ENCODE measurements around the gene CLCF1. TPM values are rescaled to one million over a fixed set of nuclear protein-coding genes. Genes with fewer than 3 reads are reported as not detected.
A peak's percentile ranks its signal among the peaks of the same experiment; 100 is the strongest.

CLCF1 gene
- polyA plus RNA-seq, 2 donors: 1.4 to 2.2 TPM

DNA sequence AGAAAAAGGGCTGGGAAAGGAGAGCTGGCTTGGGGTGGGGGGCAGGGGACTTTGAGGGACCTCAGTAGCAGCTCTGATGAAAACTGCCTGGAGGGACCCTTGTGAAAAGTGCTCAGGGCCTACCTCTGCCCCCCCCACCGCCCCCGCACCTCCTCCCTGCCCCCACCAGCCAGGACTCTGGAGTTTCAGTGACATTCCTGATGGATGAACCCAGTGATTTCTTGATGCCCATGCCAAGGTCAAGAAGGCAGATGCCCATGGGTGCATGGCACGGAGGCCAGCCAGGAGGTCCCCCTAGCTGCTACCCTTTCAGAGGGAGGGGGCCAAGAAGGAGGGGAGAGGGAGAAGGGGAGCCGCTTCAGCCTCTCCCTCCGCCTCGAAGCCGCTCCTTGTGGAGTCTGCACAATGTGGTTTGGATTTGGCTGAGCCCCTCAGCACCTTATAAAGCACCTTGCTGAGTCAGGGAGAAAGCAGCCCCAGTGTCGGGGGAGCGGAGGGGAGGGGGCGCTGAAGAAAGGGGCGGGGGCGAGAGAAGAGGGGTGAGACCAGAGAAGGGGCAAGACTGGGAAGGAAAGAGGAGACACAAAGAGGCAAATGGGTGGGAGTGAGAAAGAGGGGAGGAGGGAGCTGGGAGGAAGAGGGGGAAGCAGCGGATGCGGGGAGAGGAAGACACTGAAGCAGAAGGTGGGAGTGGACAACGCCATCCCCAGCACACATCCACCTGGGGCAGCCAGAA is 2.1 kb upstream of the CLCF1 start:
- WGBS, 2 donors: 53 to 59% methylated on average over 15 of the region's 15 CpGs
- peaks cover 6 to 33% of the 10 kb centered on the region in 2 donors for H3K4me1 ChIP-seq (ENCODE audit: control insufficient read depth in 2 of 2, insufficient read depth in 2 of 2, low read length in 1 of 2)
- H3K27me3 ChIP-seq (ENCODE audit: control insufficient read depth in 1 of 2, insufficient read depth in 2 of 2, low read length in 2 of 2): no peaks in the 10 kb centered on the region
- no peaks in the 10 kb centered on the region for H3K9me3 ChIP-seq (ENCODE audit: control insufficient read depth in 2 of 2, insufficient read depth in 1 of 2, low read depth in 1 of 2, low read length in 1 of 2)
- H3K36me3 ChIP-seq (ENCODE audit: control insufficient read depth in 2 of 2, insufficient read depth in 2 of 2, low read length in 1 of 2): no peaks in the 10 kb centered on the region
- no peak overlapping the region for H3K4me3 ChIP-seq (ENCODE audit: low read depth in 1 of 2, low read length in 2 of 2)
- no peak overlapping the region for H3K27ac ChIP-seq (ENCODE audit: low read depth in 2 of 2, low read length in 1 of 2)

DNA sequence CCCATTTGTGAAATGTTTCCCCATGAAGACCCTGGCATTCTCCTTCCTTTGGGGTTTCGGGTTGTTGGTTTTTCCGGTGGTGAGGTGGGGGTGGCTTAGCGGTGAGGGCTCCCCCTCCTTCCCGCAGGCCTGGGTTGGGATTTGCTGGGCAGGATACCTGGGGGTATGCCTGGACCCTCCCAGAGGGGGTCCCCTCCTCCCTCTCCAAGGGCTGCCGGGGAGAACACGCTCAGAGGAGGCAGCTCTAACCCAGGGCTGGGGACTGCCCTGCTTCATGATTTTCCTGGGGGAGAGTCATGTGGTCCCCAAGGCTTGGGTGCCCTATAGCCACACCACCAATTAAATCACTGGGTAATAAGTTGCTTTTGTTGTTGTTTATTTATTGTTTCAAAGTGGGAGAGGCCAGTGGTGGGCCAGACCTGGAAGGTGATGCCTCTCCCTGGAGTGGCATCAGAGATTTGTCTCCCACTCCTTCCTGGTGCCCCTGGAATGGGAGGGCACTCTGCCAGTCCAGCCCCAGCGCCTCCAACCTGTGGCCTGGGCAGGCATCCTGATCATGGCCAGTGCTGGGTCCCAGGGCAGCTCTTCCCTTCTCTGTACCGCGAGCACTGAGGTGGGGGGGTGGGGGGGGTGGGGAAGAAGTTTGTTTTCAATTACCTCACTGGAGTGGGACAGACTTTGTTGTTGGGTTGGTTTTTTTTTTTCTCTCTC is 1.3 kb upstream of the CLCF1 start:
- Histone ChIP-seq H3K27me3 (ENCODE audit: control insufficient read depth in 1 of 2, insufficient read depth in 2 of 2, low read length in 2 of 2) (no peaks in the 10 kb centered on the region), H3K4me1 (ENCODE audit: control insufficient read depth in 2 of 2, insufficient read depth in 2 of 2, low read length in 1 of 2) (peaks cover 6 to 33% of the 10 kb centered on the region in 2 donors), H3K27ac (ENCODE audit: low read depth in 2 of 2, low read length in 1 of 2) (peak overlapping the region; percentile 12 to 90), H3K4me3 (ENCODE audit: low read depth in 1 of 2, low read length in 2 of 2) (no peak overlapping the region), H3K9me3 (ENCODE audit: control insufficient read depth in 2 of 2, insufficient read depth in 1 of 2, low read depth in 1 of 2, low read length in 1 of 2) (no peaks in the 10 kb centered on the region), H3K36me3 (ENCODE audit: control insufficient read depth in 2 of 2, insufficient read depth in 2 of 2, low read length in 1 of 2) (no peaks in the 10 kb centered on the region)
- WGBS, 2 donors: 27 to 30% methylated on average over 9 of the region's 9 CpGs

DNA sequence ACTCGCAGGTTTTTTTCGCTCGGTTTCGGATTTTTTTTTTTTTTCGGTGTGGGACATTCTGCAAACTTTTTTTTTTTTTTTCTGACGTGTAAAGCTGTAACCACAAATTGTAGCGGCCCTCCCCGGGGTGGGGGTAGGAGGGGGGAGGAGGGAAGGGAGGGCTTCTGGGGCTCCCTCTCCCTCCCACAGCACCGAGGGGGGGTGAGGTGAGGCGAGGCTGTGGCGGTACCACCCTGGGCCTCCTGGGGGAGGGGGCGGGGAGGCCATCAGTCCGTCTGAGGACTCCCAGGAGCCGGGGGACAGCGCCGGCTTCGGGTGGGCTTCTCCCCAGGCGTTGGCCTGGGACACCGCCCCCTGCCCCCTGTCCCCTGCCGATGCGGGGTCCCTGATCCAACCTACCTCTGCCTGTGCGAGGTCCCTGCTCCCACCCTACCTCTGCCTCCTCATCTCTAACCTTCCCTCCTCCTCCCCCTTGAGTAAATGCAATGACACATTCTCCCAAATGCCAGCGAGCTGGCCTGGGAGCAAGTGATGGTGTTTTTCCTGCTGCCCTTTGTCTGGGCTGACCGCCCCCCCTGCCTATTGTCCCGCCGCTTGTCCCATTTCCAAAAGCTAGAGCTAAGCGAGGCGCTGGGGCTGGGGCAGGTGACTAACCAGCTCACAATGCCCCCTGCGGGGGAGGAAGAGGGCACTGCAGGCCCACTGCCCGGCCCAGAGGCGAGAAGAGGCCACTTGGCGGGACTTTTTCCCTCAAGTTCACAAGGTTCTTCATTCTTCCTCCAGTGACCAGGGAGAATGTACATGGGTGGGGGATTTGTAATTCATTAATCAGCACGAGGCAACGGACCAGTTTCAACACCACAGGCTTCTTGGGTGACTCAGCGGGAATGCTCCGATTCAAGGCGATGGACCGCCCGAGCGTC is 511 bp upstream of the CLCF1 start:
- no peaks in the 10 kb centered on the region for H3K9me3 ChIP-seq (ENCODE audit: control insufficient read depth in 2 of 2, insufficient read depth in 1 of 2, low read depth in 1 of 2, low read length in 1 of 2)
- WGBS, 2 donors: 4% methylated on average over 40 of the region's 40 CpGs
- peaks cover 6 to 34% of the 10 kb centered on the region in 2 donors for H3K4me1 ChIP-seq (ENCODE audit: control insufficient read depth in 2 of 2, insufficient read depth in 2 of 2, low read length in 1 of 2)
- H3K27ac ChIP-seq (ENCODE audit: low read depth in 2 of 2, low read length in 1 of 2): peak overlapping the region; percentile 90 to 92
- H3K27me3 ChIP-seq (ENCODE audit: control insufficient read depth in 1 of 2, insufficient read depth in 2 of 2, low read length in 2 of 2): no peaks in the 10 kb centered on the region
- H3K36me3 ChIP-seq (ENCODE audit: control insufficient read depth in 2 of 2, insufficient read depth in 2 of 2, low read length in 1 of 2): no peaks in the 10 kb centered on the region
- peak overlapping the region; percentile 52 to 69 for H3K4me3 ChIP-seq (ENCODE audit: low read depth in 1 of 2, low read length in 2 of 2)

DNA sequence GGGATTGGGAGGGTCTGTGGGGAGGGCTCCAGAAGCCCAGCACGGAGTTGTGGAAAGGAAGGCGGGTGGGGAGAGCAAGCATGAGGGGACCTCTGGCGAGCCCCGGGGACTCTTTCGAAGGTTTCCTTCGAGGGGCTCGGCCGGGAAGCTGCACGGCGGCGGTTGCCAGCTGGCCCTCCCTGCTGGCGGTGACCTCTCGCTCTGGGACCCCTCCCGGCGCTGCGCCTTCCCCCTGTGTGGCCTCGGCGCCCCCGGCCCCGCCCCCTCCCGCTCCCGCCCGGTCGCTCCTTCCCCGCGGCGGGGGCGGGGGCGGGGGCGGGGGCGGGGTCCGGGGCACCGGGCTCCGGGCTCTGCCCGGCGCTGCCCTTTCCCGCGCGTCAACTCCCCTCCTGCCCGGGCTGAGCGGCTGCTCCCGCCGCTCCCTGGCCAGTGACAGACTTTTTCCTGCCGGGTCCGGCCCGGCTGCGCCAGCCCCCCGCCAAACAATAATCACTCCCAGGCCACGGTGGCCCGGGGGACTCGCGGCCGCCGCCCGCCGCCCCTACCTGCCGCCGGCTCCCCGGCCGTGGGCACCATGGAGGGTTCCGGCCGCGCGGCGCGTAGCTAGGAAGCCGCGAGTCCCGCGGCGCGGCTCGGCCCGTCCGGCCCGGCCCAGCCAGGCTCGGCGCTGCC is 941 bp downstream of the CLCF1 start:
- Histone ChIP-seq H3K4me1 (ENCODE audit: control insufficient read depth in 2 of 2, insufficient read depth in 2 of 2, low read length in 1 of 2) (peaks cover 7 to 37% of the 10 kb centered on the region in 2 donors), H3K9me3 (ENCODE audit: control insufficient read depth in 2 of 2, insufficient read depth in 1 of 2, low read depth in 1 of 2, low read length in 1 of 2) (no peaks in the 10 kb centered on the region), H3K36me3 (ENCODE audit: control insufficient read depth in 2 of 2, insufficient read depth in 2 of 2, low read length in 1 of 2) (no peaks in the 10 kb centered on the region), H3K27ac (ENCODE audit: low read depth in 2 of 2, low read length in 1 of 2) (peak overlapping the region; percentile 85 to 92), H3K27me3 (ENCODE audit: control insufficient read depth in 1 of 2, insufficient read depth in 2 of 2, low read length in 2 of 2) (no peaks in the 10 kb centered on the region), H3K4me3 (ENCODE audit: low read depth in 1 of 2, low read length in 2 of 2) (peak overlapping the region; percentile 52 to 69)
- WGBS, 2 donors: 1 to 2% methylated on average over 33 to 78 of the region's 78 CpGs

DNA sequence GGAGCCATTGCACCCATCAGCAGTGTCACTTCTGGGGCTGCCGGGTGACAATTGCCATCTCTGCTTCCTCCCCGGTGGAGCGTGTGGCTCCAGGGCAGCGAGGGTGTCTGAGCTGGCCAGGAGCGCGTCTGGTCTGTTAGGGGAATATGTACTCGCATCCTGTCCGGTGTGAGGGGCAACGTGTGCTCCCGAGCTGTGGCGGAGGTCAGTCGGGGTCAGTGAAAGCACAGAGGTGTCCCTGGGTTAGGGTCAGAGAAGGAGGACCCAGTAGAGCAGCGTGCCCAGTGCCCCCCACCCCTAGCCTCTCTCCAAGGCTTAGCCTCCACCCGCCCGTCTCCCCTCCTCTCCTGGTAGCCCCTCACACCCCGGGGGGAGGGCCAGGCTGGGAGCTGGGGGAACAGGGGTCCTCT is 1.5 kb downstream of the CLCF1 start:
- H3K4me1 ChIP-seq (ENCODE audit: control insufficient read depth in 2 of 2, insufficient read depth in 2 of 2, low read length in 1 of 2): peaks cover 9 to 42% of the 10 kb centered on the region in 2 donors
- no peaks in the 10 kb centered on the region for H3K36me3 ChIP-seq (ENCODE audit: control insufficient read depth in 2 of 2, insufficient read depth in 2 of 2, low read length in 1 of 2)
- peak overlapping the region; percentile 26 to 52 for H3K4me3 ChIP-seq (ENCODE audit: low read depth in 1 of 2, low read length in 2 of 2)
- WGBS, 2 donors: 23 to 26% methylated on average over 16 of the region's 16 CpGs
- H3K9me3 ChIP-seq (ENCODE audit: control insufficient read depth in 2 of 2, insufficient read depth in 1 of 2, low read depth in 1 of 2, low read length in 1 of 2): no peaks in the 10 kb centered on the region
- no peaks in the 10 kb centered on the region for H3K27me3 ChIP-seq (ENCODE audit: control insufficient read depth in 1 of 2, insufficient read depth in 2 of 2, low read length in 2 of 2)
- H3K27ac ChIP-seq (ENCODE audit: low read depth in 2 of 2, low read length in 1 of 2): peak overlapping the region; percentile 40 to 70

DNA sequence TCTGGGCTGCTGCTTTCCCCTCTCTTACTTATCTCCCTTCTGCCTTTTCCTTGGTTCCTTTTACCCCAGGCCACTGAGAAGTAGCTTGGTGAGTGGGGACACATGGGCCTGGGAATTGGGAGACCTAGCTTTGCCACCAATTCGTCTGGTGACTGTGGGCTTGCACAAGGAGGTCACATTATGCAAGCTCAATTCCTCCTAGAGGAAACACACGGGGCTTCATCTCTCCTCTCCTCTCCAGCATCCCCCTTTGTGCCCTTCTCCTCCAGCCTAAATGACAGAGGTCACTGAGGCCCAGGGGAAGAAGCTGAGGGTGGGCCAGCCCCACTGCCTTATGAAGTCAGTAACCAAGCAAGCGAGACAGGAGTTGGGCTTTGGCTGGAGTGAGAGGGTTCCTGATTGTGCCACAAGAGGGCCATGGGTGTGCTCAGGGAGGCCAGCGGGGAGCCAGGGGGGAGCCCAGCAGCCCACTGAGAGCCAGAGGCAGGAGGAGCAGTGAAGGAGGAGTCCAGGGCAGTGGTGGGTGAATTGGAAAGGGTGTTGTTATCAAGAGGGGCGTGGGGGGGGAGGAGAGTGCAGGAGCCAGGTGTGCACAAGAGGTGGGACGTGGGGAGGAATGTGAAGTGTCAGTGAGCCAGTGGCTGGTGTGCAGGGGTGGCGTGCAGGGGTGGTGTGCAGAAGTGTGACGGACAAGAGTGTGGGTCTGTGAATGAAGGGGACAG is 2.0 kb downstream of the CLCF1 start:
- Histone ChIP-seq H3K27ac (ENCODE audit: low read depth in 2 of 2, low read length in 1 of 2) (peak overlapping the region; percentile 40 to 70), H3K4me3 (ENCODE audit: low read depth in 1 of 2, low read length in 2 of 2) (no peak overlapping the region), H3K36me3 (ENCODE audit: control insufficient read depth in 2 of 2, insufficient read depth in 2 of 2, low read length in 1 of 2) (no peaks in the 10 kb centered on the region), H3K4me1 (ENCODE audit: control insufficient read depth in 2 of 2, insufficient read depth in 2 of 2, low read length in 1 of 2) (peaks cover 9 to 44% of the 10 kb centered on the region in 2 donors), H3K9me3 (ENCODE audit: control insufficient read depth in 2 of 2, insufficient read depth in 1 of 2, low read depth in 1 of 2, low read length in 1 of 2) (no peaks in the 10 kb centered on the region), H3K27me3 (ENCODE audit: control insufficient read depth in 1 of 2, insufficient read depth in 2 of 2, low read length in 2 of 2) (no peaks in the 10 kb centered on the region)
- 36 to 45% methylated on average over 8 of the region's 8 CpGs for WGBS, 2 donors

DNA sequence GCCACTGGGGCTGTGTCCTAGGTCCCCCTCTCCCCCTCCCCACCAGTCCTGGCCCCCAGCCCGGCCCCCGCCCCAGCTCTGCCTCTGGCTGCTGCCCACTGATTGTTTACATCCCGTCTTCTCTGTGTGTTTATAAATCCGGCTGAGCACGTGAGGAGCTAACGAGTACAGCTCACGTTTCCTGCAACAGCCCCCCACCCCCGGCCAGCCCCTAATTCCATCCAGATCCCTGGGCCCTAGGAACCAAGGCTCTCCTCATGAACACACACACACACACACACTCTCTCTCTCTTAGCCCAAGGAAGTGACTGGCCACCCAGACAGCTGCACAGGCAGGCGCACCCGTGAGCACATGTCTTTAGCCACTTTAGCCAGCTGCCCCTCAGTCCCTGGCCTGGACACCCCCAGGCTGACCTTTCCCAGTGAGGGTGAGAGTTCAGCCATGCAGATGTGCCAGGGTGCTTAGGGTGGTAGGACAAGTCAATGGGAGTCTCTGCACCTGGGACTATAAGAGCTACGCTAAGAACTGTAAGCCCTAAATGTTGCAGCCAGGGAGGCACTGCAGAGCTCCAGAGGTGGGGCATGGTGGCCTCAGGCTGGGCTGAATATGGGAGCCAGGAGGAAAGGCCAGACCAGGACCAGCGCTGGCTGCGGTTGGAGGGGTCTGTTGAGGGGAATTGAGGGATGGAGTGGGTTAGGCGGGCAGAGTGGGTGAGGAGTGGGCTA is 2.9 kb downstream of the CLCF1 start:
- Histone ChIP-seq H3K9me3 (ENCODE audit: control insufficient read depth in 2 of 2, insufficient read depth in 1 of 2, low read depth in 1 of 2, low read length in 1 of 2) (no peaks in the 10 kb centered on the region), H3K36me3 (ENCODE audit: control insufficient read depth in 2 of 2, insufficient read depth in 2 of 2, low read length in 1 of 2) (no peaks in the 10 kb centered on the region), H3K27ac (ENCODE audit: low read depth in 2 of 2, low read length in 1 of 2) (peak overlapping the region; percentile 41 to 59), H3K4me1 (ENCODE audit: control insufficient read depth in 2 of 2, insufficient read depth in 2 of 2, low read length in 1 of 2) (peaks cover 9 to 42% of the 10 kb centered on the region in 2 donors), H3K27me3 (ENCODE audit: control insufficient read depth in 1 of 2, insufficient read depth in 2 of 2, low read length in 2 of 2) (no peaks in the 10 kb centered on the region), H3K4me3 (ENCODE audit: low read depth in 1 of 2, low read length in 2 of 2) (no peak overlapping the region)
- 59 to 67% methylated on average over 14 of the region's 14 CpGs for WGBS, 2 donors

DNA sequence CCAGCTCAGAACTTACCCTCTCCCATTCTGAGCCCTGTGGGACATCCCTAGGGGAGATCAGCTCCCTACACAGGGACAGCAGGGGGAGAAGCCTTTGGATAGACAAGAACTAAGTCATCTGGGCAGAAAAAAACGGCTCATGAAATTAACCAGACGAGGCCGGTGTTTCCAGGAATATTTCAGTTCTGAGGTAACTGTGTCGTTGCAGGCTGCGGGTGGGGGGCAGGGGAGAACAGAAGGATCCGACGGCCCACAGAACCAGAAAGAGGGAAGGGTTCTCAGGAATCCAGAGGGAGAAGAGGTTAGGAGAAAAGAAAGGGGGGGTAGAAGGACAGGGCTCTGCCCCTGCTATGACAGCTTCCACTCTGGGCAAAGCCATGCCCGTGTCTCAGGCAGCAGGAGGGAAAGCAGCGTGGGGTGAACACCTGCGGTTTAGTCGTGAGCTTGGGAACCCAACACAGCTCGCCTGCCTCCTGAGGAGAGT is 3.6 kb downstream of the CLCF1 start:
- peak overlapping the region; percentile 27 to 41 for H3K27ac ChIP-seq (ENCODE audit: low read depth in 2 of 2, low read length in 1 of 2)
- H3K27me3 ChIP-seq (ENCODE audit: control insufficient read depth in 1 of 2, insufficient read depth in 2 of 2, low read length in 2 of 2): no peaks in the 10 kb centered on the region
- WGBS, 2 donors: 56 to 62% methylated on average over 12 of the region's 12 CpGs
- no peaks in the 10 kb centered on the region for H3K9me3 ChIP-seq (ENCODE audit: control insufficient read depth in 2 of 2, insufficient read depth in 1 of 2, low read depth in 1 of 2, low read length in 1 of 2)
- H3K36me3 ChIP-seq (ENCODE audit: control insufficient read depth in 2 of 2, insufficient read depth in 2 of 2, low read length in 1 of 2): no peaks in the 10 kb centered on the region
- no peak overlapping the region for H3K4me3 ChIP-seq (ENCODE audit: low read depth in 1 of 2, low read length in 2 of 2)
- H3K4me1 ChIP-seq (ENCODE audit: control insufficient read depth in 2 of 2, insufficient read depth in 2 of 2, low read length in 1 of 2): peaks cover 9 to 46% of the 10 kb centered on the region in 2 donors
